Skeletal muscle tissue (tissue), 4 donors: ENCODE measurements around the gene TMEM26. TPM values are rescaled to one million over a fixed set of nuclear protein-coding genes. Genes with fewer than 3 reads are reported as not detected.

Source experiments
- H3K27ac ChIP-seq: one replicate; pipeline ENCODE4 v1.7.0; 2013; ENCODE audit warnings: mild to moderate bottlenecking, low read depth, low read length, inconsistent platforms
- H3K27me3 ChIP-seq, 3 donors: one replicate each; pipeline ENCODE4 v1.7.0; 2013; ENCODE audit warnings: low read length in 3 of 3; ENCODE audit not compliant: control insufficient read depth in 3 of 3, insufficient read depth in 3 of 3
- H3K36me3 ChIP-seq, 3 donors: one replicate each; pipeline ENCODE4 v1.7.0; 2013; ENCODE audit warnings: low read length in 3 of 3; ENCODE audit not compliant: control insufficient read depth in 3 of 3, insufficient read depth in 3 of 3
- H3K4me1 ChIP-seq, 3 donors: one replicate each; pipeline ENCODE4 v1.7.0; 2013; ENCODE audit warnings: low read length in 3 of 3, mild to moderate bottlenecking in 3 of 3; ENCODE audit not compliant: control insufficient read depth in 3 of 3, insufficient read depth in 3 of 3
- H3K4me3 ChIP-seq, 3 donors: one replicate each; pipeline ENCODE4 v1.7.0; 2013; ENCODE audit warnings: low read length in 3 of 3
- H3K9ac ChIP-seq, 3 donors: one replicate each; pipeline ENCODE4 v1.7.0; 2013; ENCODE audit warnings: low read length in 3 of 3, mild to moderate bottlenecking in 3 of 3, moderate library complexity in 2 of 3, low read depth in 1 of 3
- H3K9me3 ChIP-seq, 3 donors: one replicate each; pipeline ENCODE4 v1.7.0; 2013; ENCODE audit warnings: low read length in 3 of 3; ENCODE audit not compliant: control insufficient read depth in 3 of 3
- total RNA-seq: library from RNA; depleted of rRNA; stranded (reverse); fragments of >200 nt; gene quantifications from one replicate; pipeline ENCODE4 v1.2.3, GENCODE V29; 2014
- donor health status: Osteomylitis.

The TMEM26 gene
- total RNA-seq, 1 donor from 2014 or later, result 15.7 TPM

- H3K27me3 ChIP-seq, result no peaks in the 10 kb centered on the region
- H3K9me3 ChIP-seq, result no peaks in the 10 kb centered on the region
- no peaks in the 10 kb centered on the region for H3K4me1 ChIP-seq
- no peak overlapping the region for H3K9ac ChIP-seq
- H3K36me3 ChIP-seq, result no peaks in the 10 kb centered on the region
- H3K4me3 ChIP-seq, result no peak overlapping the region
- no peak overlapping the region for H3K27ac ChIP-seq
These were observed 24.3 kb upstream of the TMEM26 start for GRCh38 chr10:61477451-61477850.

GRCh38 chr10:61476529-61476928, 23.3 kb upstream of the TMEM26 start:
- Histone ChIP-seq H3K9ac (no peak overlapping the region), H3K27ac (no peak overlapping the region), H3K4me3 (no peak overlapping the region), H3K27me3 (no peaks in the 10 kb centered on the region), H3K9me3 (no peaks in the 10 kb centered on the region), H3K36me3 (no peaks in the 10 kb centered on the region), H3K4me1 (no peaks in the 10 kb centered on the region)

GRCh38 chr10:61475449-61475873, 22.3 kb upstream of the TMEM26 start:
- Histone ChIP-seq H3K36me3 (no peaks in the 10 kb centered on the region), H3K9ac (no peak overlapping the region), H3K4me3 (no peak overlapping the region)

GRCh38 chr10:61472090-61472674, 19.0 kb upstream of the TMEM26 start:
- no peaks in the 10 kb centered on the region for H3K36me3 ChIP-seq
- no peak overlapping the region for H3K9ac ChIP-seq
- no peak overlapping the region for H3K27ac ChIP-seq
- H3K4me3 ChIP-seq, result no peak overlapping the region
- H3K9me3 ChIP-seq, result no peaks in the 10 kb centered on the region
- no peaks in the 10 kb centered on the region for H3K27me3 ChIP-seq
- H3K4me1 ChIP-seq, result no peaks in the 10 kb centered on the region

More at GRCh38 chr10:61475449-61475873, 22.3 kb upstream of the TMEM26 start:
- no peaks in the 10 kb centered on the region for H3K27me3 ChIP-seq
- no peaks in the 10 kb centered on the region for H3K4me1 ChIP-seq
- no peak overlapping the region for H3K27ac ChIP-seq
- no peaks in the 10 kb centered on the region for H3K9me3 ChIP-seq

GRCh38 chr10:61471491-61471890, 18.3 kb upstream of the TMEM26 start:
- Histone ChIP-seq H3K36me3 (no peaks in the 10 kb centered on the region), H3K4me3 (no peak overlapping the region), H3K27me3 (no peaks in the 10 kb centered on the region), H3K9me3 (no peaks in the 10 kb centered on the region), H3K4me1 (no peaks in the 10 kb centered on the region), H3K27ac (no peak overlapping the region), H3K9ac (no peak overlapping the region)

GRCh38 chr10:61470740-61471139, 17.6 kb upstream of the TMEM26 start:
- Histone ChIP-seq H3K27me3 (no peaks in the 10 kb centered on the region), H3K9me3 (no peaks in the 10 kb centered on the region), H3K9ac (no peak overlapping the region), H3K36me3 (no peaks in the 10 kb centered on the region), H3K4me3 (no peak overlapping the region), H3K27ac (no peak overlapping the region), H3K4me1 (no peaks in the 10 kb centered on the region)

GRCh38 chr10:61465901-61466632, 12.9 kb upstream of the TMEM26 start:
- Histone ChIP-seq H3K4me3 (no peak overlapping the region), H3K27ac (no peak overlapping the region), H3K9ac (no peak overlapping the region), H3K27me3 (no peaks in the 10 kb centered on the region), H3K36me3 (no peaks in the 10 kb centered on the region), H3K9me3 (no peaks in the 10 kb centered on the region), H3K4me1 (no peaks in the 10 kb centered on the region)

GRCh38 chr10:61465171-61465496, 12.0 kb upstream of the TMEM26 start:
- H3K4me1 ChIP-seq, result no peaks in the 10 kb centered on the region
- no peaks in the 10 kb centered on the region for H3K36me3 ChIP-seq
- H3K27me3 ChIP-seq, result no peaks in the 10 kb centered on the region
- H3K4me3 ChIP-seq, result no peak overlapping the region
- H3K27ac ChIP-seq, result no peak overlapping the region
- no peak overlapping the region for H3K9ac ChIP-seq
- H3K9me3 ChIP-seq, result no peaks in the 10 kb centered on the region

- Histone ChIP-seq H3K27me3 (no peaks in the 10 kb centered on the region), H3K9ac (no peak overlapping the region), H3K9me3 (no peaks in the 10 kb centered on the region), H3K4me3 (no peak overlapping the region), H3K4me1 (no peaks in the 10 kb centered on the region), H3K36me3 (no peaks in the 10 kb centered on the region), H3K27ac (no peak overlapping the region)
These were observed 11.4 kb upstream of the TMEM26 start for GRCh38 chr10:61464461-61465170.
